LNCAP (cell line): ENCODE results near the gene UPK3A.

Experiments used
- CTCF ChIP-seq: fragments of 450-650 bp; IDR thresholded peaks from 2 replicates; pipeline ENCODE4 v1.5.1; 2017; ENCODE audit warnings: mild to moderate bottlenecking

UPK3A gene

GRCh38 chr22:45248832-45249561 lies 35.8 kb upstream of the UPK3A start:
- TF ChIP-seq CTCF: no peak

GRCh38 chr22:45251825-45252224 lies 32.9 kb upstream of the UPK3A start:
- TF ChIP-seq CTCF: no peak

- TF ChIP-seq CTCF: no peak
Observed at GRCh38 chr22:45253039-45253641, 31.6 kb upstream of the UPK3A start.

GRCh38 chr22:45254388-45254787 lies 30.4 kb upstream of the UPK3A start:
- no peak for TF ChIP-seq CTCF

GRCh38 chr22:45254789-45255278 lies 29.9 kb upstream of the UPK3A start:
- no peak for TF ChIP-seq CTCF

- no peak for TF ChIP-seq CTCF
Observed at GRCh38 chr22:45259754-45260394, 24.9 kb upstream of the UPK3A start.

GRCh38 chr22:45261407-45262088 lies 23.2 kb upstream of the UPK3A start:
- TF ChIP-seq CTCF: no peak
